Kidney tubule cell (primary cell): Measurements from ENCODE around the gene PDE4D.
"Not testable (repeated sequence)": the region's sequence is repeated elsewhere in the genome, so short reads cannot be mapped to it uniquely, and the experiment has no call there.

Experiments
- DNase-seq: peaks from one replicate; pipeline ENCODE4 v3.0.0-alpha.2; 2018; ENCODE audit warnings: low spot score

Gene PDE4D

DNA sequence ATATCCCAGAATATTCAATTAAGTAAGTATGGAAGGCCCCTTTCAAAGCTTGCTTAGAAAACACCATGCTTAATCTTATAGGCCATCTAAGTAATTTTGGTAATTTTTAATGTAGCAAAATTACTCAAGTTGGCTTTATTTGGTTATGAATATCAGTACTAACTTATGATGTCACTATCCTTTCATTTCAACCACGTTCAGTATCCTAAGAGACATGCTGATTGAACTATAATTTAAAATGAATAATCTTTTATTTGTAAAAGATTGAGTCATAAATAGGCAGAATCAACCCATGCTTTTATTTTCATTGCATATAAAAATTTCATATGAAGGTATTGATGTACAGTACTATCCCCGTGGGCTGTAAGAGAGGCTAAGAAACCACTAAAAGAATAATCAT, 923.7 kb downstream of the PDE4D start:
- no peak for DNase-seq

DNA sequence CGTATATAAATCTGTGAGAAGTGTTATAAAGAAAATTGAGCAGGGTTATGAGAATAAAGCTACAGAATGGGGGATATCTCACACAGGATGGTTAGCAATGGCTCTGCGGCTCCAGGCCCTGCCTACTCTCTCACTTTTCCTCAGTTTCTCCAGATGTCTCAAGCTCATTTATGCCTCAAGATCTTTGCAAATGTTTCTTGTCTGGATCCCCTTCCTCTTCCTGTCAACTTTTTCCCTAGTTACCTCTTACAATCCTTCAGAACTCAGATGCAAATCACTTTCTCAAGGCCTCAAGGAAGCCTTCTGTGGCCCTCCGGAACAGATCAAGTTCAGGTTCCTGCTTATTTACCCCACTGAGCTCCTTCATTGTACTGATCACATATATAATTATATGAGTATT, 924.3 kb downstream of the PDE4D start:
- no peak for DNase-seq

DNA sequence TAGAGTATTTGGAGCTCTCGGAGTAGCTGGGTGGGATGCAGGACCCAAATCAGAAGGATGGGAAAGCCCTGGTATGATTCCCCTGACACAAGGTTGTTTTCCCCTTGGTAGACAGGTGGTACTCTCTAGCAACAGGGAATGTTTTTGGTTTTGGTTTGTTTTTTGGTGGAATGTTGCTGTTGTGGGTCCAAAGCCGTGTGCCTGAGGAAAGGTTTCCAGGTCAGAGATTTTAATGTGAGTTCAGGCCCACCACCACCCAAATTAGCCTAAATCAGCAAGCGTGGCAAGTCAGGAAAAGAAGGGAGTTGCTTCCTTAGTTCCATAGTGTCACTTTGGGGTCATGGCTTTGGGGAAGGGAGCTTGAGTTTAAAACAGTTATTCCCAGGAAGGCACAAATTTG, 925.2 kb downstream of the PDE4D start:
- DNase-seq: no peak

DNA sequence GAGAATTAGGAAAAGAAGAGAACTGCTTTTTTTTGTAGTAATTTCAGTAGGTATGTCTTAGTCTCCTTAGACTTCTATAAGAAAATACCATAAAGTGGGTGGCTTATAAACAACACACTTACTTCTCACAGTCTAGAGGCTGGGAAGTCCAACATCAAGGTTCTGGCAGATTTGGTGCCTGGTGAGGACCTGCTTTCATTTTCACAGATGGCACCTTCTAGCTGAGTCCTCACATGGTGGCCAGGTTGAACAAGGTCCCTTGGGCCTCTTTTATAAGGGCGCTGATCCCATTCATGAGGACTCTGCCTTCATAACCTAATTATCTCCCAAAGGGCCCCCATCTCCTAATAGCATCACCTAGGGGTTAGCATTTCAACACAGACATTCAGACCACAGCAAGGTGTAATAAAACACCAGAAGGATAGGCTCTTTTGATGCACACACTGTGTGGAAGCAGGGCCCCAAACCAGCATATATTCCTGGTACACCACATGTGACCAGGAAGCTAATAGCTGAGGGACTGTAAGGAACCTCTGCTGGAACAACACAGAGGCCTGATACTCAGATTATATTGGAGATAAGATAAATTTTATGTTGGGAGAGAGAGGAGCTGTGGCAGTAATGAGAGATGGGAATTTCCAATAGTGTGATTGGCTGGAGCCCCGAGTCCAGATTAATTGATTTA, 925.8 kb downstream of the PDE4D start:
- no peak for DNase-seq

DNA sequence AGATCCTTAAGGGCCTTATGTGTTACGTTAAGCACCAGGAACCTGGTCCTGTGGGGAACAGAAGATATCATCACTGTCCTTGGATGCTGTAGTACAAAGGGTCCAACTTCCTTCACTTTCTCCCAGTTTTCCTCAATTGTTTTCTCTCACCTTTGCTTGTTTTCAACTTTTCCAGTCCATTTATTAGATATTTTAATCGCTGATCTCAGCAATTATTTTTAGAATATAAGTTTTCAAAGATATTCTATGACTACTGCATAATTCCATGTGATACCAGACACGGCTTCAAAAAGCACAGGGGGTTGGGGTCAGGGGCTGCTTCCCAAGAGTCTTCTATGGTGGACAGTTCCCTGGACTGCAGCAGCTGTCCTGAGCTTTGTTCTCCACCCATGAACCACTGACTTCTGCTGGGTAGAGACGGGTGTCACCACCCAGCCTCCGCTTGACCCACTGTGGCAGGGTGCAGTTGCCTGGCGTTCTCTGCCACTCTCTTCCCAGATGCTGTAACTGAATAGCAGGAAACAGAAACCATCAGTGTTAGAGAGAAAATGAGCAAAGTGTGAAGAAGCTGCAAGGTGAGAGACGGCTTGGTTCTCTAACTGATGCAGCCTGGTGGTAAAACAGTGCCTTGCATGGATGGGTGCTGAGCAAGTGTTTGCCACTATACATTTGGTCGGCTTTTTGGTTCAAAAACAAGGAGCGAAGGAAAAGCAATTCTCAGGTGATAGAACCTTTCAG, 927.7 kb downstream of the PDE4D start:
- DNase-seq: no peak

DNA sequence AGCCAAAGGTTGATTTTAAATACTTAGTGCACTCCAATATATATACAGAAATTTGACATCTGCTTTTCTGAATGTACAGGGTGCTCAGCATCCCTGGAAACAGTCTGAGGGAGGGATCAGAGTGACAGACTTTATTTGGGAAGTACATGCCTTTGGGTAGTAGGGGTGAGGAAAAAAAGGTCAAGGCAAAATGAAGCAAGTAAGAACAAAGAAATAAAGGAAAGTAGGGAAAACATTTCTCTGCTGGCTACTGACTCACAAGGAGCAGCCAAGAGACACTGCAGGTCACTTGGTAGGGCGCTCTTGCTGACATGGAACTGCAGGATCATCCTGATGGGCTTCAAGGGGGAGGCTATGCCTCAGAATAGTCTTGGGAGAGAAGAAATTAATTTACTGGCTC, 929.7 kb downstream of the PDE4D start:
- DNase-seq: no peak

DNA sequence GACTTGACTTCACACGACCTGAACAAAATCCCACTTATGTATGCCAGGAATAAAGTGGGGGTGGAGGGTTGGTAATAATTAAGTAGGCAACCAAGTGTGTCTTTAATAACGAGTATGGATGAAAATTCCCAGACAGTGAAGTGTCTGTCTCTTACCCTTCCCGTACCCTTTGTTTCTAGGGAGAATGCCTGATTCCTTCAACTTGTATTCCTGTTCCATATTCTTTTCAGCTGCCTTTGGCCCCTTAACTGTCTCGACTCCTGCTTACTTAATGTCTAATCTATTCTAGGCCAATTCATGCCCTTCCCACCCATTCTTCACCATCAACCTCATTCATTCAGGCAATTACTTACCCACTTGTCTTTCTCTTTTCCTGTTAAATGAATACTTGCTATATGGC, 930.2 kb downstream of the PDE4D start:
- DNase-seq: peak; percentile 99

DNA sequence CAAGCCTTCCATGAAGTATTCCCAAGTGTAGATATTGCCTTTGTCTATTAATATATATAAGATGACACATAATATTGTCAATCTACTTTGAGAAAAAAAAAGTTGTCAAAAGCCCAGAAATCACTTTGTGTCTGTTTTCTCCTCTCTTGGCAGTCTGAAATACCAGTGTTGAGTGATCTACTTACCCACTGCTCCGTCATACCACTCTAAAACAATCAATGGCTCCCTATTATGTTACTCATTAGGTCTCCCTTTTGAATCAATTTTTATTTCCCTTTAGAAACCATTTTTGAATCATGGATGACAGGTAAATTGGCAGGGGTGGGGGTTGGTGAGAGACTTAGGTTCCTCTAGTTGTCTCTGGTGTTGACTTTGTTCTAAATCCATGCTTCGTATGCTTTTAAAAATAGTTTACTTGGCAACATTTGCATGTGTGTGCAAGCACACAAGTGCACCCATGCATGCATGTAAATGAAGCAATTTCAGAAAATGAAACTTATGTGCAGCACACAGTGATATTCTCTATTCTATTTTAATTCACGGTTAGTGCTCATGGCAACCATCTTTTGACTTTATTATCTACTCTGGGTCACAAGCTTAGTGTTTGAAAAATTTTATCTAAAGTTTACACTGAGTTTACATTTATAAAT, 931.8 kb downstream of the PDE4D start:
- DNase-seq: no peak

DNA sequence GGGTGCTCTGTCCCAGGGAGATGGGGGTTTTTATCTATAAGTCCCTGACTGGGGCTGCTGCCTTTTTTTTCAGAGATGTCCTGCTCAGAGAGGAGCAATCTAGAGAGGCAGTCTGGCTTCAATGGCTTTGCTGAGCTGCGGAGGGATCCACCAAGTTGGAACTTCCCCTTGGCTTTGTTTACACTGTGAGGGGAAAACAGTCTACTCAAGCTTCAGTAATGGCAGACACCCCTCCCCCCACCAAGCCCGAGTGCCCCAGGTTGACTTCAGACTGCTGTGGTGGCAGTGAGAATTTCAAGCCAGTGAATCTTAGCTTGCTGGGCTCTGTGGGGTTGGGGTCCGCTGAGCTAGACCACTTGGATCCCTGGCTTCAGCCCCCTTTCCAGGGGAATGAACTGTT, 934.8 kb downstream of the PDE4D start:
- peak; percentile 23 for DNase-seq

DNA sequence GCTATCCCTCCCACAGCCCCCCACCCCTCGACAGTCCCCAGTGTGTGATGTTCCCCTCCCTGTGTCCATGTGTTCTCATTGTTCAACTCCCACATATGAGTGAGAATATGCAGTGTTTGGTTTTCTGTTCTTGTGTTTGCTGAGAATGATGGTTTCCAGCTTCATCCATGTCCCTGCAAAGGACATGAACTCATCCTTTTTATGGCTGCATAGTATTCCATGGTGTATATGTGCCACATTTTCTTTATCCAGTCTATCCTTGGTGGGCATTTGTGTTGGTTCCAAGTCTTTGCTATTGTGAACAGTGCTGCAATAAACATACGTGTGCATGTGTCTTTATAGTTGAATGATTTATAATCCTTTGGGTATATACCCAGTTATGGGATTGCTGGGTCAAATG, 940.3 kb downstream of the PDE4D start:
- not testable (repeated sequence) for DNase-seq

DNA sequence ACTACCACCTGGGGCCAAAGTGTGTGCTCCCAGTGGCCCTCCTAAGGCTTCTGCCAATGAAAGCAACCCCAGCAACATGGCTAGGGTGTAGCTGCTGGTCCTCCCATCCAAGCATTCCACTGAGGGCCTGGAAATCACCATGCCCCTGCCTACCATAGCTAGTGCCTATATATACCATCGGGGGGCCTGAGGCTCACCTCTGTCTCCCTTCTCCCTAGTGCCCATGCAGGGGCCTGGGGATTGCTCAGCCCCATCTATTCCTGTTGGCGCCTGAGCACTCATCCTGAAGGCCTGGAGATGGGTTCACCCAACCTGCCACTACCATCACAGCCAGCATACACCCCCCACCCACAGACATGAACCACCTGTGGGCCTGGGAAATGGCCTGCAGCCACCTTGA, 943.3 kb downstream of the PDE4D start:
- DNase-seq: no peak

DNA sequence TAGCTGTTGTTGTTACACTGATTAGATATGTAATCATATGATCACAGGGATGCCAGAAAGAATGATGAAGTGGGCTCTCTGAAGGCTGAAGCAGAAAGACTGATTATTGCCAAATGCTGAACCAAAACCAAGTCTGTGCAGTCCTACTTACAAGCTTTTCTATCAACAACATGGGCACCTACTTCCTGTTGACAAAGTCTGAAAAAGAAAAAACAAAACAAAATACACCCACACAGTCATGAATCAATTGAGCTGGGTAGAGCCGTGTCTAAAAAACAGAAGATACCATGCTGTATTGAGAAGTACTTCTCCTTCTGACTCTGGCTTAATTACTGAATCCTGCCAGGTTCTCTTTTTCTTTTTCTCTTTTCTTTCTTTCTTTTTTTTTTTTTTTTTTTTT, 947.3 kb downstream of the PDE4D start:
- no peak for DNase-seq

DNA sequence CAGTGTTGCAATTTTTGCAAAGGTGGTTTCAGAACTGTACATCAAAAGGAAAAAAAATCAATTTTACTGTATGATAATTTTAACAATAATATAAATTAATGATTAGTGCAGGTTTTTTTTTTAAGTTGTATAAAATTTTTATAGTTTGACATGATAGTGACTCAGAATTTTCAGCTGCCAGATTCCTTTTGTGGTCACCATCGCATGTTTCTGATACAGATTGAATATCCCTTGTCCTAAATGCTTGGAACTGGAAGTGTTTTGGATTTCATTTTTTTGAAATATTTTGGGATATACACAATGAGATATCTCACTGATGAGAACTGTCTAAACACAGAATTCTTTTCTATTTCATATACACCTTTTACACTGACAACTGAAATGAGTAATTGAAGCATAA, 949.3 kb downstream of the PDE4D start:
- DNase-seq: no peak

DNA sequence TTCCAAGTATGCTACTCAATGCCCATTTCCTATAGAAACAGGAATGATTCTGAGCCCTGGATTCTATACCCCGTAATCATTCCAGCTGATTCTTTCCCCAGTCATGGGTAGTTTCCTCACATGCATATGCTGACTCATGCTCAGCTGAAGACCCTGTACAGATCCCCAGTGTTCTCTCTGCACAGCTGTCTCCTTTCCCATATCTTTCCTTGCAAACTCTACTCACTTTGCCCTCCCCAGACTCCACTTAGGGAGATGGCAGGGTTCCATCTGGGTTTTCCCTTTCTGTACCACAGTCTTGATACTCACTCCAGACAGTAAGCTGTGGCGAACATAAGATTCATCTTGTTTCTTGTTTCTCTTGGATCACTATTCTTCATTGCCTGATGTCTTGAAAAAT, 953.1 kb downstream of the PDE4D start:
- no peak for DNase-seq

DNA sequence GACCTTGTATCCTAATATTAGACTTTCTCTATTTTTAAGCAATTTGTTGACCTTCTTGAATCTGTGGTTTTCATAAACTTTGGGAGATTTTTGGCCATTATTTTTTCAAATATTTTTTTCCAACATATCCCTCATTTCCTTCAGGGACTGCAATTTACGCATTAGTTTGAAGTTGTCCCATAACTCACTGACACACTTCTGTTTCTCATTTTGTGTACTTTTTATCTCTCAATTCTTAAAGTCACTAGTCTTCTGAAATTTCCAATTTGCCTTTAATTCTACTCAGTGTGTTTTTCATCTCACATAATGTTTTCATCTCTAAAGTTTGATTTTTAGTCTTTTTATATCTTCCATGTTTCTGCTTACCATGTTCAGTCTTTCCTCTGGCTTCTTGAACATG, 953.9 kb downstream of the PDE4D start:
- no peak for DNase-seq

DNA sequence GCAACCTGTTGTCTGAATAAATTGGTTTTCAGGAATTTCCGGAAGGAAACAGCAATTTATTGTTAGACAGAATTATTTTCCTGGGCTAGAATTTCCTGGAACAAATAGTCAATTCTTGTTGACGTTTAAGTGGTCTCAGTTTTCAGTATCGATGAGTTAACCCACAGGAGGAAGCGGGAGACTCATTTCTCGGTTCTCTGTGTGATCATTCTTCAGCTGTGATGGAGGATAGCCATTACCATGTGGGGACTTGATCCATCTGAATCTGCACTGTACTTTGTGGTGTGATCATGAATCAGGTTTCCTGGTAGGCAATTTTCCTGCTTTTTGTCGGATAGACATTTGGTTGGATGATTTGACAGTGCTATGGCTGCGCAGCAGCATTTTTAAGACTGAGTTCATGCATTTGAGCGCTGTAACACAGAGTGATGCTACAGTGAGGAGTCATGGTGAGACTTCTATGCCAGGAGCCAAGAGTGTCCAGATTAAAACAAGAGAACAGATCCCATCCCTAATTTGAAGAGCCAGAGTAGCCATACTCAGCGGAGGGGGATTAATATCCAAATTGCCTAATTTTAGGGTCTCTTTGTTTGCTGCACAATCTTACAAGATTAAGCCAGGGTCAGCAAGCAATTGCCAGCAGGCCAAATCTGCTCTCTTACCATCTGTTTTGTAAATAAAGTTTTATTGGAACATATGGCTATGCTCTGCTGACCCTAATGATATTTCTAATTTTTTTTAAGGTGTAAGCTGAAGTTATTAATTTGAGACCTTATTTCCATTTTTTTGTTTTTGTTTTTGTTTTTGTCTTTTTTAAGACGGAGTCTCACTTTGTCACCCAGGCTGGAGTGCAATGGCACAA, 954.7 kb downstream of the PDE4D start:
- no peak for DNase-seq

DNA sequence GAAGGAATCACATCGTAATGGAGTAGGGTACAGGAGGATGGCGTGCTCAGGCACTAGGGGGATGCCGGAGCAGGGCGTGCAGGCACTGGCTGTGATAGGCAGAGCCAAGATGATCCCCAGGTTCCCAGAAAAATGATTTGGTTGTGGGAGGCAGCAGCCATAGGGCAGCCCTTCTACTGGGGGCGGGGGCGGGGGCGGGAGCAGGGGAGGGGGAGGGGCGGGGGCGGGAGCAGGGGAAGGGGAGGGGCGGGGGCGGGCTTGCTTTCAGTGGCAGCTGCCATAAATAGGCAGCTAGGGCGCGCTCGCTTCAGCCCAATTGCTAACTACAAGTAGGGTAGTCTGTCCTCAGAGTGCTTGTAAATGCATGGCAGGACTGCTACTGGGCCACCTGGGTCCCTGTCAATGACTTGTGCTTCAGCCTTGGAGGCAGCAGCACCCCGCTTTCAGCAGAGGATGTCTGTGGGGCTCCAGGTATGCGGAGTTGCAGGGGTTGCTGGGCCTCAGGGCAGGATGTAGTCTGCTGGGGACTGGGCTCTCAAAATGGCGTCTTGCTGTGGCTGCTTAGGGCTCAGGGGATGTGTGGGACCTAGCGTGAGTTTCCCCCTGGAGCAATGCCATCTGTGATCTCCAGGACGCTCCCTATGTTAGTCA, 956.4 kb downstream of the PDE4D start:
- no peak for DNase-seq

DNA sequence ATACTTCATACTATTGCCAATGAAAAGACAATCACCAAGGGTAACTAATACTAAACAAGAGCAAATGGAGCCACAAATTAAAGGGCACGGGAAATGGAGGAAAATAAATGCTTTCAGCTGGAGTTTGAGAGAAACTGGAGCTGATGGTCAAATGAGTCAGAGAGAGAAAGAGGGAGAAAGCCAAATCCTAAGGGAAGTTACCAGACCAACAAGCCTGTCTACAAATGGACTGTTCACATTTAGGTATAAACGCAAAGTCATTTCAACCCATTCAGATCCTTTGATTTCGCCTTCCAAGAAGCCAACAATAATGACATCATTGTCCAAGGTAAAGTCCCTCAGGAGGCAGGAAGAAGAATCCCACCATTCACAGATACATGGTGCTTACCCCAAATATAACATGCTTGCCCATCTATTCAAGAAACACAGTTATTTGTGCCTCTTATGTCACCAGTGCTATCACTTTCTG, 958.9 kb downstream of the PDE4D start:
- no peak for DNase-seq

DNA sequence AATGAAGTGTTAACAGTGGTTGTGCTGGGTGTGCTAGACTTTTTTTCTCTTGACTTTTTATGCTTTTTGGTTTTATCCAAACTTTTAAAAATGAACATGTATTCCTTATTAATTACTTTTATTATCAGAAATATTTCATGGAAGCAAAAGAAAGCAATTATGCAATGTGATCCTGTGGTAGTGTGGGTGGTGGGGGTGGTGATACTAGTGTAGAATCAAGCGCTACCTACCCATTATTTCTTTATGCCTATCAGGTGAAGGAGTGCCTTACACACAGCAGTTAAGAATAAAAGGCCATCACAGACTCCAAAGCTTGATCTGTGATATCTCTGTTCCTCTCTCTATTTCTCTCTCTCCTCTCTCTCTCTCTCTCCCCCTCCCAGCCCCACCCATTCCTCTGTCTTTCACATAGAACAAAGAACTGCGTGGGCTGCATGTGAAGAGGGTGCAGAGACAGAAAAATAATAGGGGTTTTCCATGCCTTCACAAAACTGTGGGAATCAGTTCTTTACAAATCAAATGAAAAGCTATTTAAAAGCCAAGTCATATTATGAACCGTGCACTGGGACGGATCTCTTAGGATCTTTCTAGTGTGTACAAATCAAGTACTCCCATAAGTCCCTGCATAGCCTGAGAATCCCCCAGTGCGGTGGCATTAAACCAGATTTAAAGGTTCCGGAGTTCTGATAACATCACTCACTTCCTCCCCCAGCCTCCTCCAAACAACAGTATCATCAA, 959.5 kb downstream of the PDE4D start:
- DNase-seq: no peak

DNA sequence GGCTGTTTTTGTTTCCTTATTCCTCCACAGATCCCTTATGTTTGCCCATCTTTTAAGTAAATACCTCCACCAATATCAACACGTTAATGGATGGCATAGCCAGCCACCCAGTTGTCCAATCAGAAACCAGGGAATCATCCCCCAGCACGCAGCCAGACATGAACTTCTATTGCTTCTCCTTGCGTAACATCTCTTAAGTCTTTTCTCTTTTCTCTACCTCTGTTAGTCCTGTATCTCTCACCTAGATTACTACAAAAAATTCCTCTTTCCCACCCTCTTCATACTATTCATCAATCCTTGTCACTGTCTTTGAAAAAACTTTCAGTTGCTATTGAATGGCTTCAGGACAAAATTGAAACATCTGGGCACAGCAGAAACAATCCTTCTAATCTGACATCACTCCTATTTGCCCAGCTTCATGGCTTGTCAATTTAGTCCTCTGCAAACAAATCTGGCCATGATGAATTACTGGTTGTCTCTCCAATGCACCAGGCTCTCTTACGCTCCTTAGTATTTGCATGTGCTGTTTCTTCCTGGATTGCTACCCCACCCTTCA, 961.4 kb downstream of the PDE4D start:
- DNase-seq: no peak

DNA sequence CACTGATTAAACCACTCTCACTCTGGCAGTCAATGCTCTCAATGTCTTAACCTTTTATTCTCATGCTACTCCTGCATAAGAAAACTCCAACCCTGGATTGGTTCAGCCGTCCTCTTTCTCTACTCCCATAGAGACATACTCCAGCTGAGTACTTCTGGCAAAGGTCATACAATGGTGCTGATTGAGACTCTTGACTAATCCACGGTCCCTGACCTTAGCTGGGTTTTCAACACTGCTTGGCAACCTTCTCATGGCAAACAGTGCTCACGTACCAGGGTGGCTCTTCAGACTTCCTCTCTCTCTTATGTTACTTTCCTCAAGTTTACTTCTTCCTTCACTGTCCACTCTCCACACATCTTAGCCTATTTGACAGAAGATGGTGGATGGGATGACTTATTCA, 963.0 kb downstream of the PDE4D start:
- DNase-seq: no peak
